A375 (cell line): ENCODE data around the gene KCNV2. TPM values are rescaled to one million over a fixed set of nuclear protein-coding genes. Genes with fewer than 3 reads are reported as not detected.

Source experiments
- total RNA-seq: library from RNA; depleted of rRNA; stranded (reverse); fragments of >200 nt; shearing (Covaris generic); gene quantifications from 2 replicates; pipeline ENCODE4 v1.2.3, GENCODE V29; 2014; rRNA removed

KCNV2 gene
- total RNA-seq, result not detected in 2 replicates

DNA sequence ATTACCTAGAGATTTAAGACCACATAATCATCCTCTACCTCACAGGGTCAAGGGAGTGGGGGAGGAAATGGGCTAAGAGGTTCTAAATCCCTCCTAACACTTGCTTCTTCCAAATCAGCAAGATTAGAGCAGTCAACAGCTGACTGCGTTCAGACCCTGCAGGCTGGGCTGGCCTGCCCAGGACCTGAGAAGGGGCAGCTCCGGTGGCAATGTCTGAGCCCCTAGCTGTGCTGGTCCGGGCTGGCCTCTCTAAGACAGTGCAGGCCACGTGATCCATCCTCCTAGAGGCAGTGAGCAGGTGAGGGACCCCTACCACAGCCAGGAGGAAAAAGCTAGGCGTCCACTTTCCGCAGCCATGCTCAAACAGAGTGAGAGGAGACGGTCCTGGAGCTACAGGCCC is at the start of gene KCNV2:
KCNV2 (plus strand) TSS at position 126 of the 400 bp plus-strand sequence; CDS start at position 356, 230 bp downstream.

Other genes starting within 250 kb of the KCNV2 start
- gene VLDLR, start 95.7 kb upstream of the KCNV2 start, total RNA-seq, result 4.6 and 6.8 TPM in 2 replicates
- gene PUM3, start 126.6 kb downstream of the KCNV2 start, total RNA-seq, result 147 and 174 TPM in 2 replicates